ENCODE measurements around the gene CA10.

Gene CA10

DNA sequence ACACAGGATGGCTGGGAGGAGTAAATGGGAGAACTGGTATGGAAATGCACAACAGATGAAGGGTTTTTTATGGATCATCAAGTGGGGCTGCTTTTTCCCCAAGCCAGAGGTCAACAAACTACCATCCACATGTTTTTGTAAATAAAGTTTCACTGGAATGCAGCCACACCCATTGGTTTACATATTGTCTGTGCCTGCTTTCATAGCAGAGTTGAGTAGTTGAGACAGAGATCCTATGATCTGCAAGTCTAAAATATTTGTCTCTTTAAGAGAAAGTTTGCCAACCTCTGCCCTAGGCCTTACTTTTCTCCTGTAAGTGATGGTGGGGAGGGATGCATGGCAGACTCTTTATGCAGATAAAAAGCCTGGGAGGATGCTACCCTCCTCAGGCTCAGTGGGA, 341.4 kb downstream of the CA10 start:
- TF ChIP-seq TOX (CRISPR knock-in tag; IDR thresholded peaks at IDR 0.05; ENCODE audit: borderline replicate concordance) = no peak
- no peak for TF ChIP-seq ZFP30 (CRISPR knock-in tag; IDR thresholded peaks at IDR 0.05)
- no peak for TF ChIP-seq TSHZ2 (CRISPR knock-in tag; IDR thresholded peaks at IDR 0.05)
- ATAC-seq = no peak

GRCh38 chr17:51815097-51815496, 343.4 kb downstream of the CA10 start:
- TF ChIP-seq BACH2 (CRISPR knock-in tag; IDR thresholded peaks at IDR 0.05; ENCODE audit: borderline replicate concordance) (no peak), TSHZ2 (CRISPR knock-in tag; IDR thresholded peaks at IDR 0.05) (no peak), POU6F1 (CRISPR knock-in tag; IDR thresholded peaks at IDR 0.05; ENCODE audit: borderline replicate concordance, low read depth) (no peak)
- TF ChIP-seq, protein P1, sequence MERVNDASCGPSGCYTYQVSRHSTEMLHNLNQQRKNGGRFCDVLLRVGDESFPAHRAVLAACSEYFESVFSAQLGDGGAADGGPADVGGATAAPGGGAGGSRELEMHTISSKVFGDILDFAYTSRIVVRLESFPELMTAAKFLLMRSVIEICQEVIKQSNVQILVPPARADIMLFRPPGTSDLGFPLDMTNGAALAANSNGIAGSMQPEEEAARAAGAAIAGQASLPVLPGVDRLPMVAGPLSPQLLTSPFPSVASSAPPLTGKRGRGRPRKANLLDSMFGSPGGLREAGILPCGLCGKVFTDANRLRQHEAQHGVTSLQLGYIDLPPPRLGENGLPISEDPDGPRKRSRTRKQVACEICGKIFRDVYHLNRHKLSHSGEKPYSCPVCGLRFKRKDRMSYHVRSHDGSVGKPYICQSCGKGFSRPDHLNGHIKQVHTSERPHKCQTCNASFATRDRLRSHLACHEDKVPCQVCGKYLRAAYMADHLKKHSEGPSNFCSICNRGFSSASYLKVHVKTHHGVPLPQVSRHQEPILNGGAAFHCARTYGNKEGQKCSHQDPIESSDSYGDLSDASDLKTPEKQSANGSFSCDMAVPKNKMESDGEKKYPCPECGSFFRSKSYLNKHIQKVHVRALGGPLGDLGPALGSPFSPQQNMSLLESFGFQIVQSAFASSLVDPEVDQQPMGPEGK (CRISPR knock-in tag; IDR thresholded peaks at IDR 0.05; ENCODE audit: borderline replicate concordance) = no peak
- ATAC-seq = no peak

DNA sequence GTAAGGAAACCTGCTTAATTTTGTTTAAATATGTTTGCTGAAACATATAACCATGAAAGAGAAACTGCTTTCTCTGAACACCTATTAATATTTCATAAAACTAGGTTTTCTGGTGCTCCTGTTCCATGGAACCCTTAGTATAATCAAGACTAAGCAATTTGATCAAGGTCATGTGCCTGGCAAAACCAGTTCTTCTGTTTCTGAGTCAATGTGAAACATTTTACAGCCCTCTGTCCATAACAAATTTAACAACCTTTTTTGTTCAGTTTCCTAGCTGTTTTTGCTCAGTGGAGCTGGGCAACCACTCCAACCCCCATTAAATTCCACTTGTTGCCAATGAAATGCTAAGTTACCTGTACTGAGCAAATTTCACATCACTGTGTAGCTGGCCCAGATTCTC, 344.0 kb downstream of the CA10 start:
- TF ChIP-seq GLIS3 (CRISPR knock-in tag; IDR thresholded peaks at IDR 0.05) (no peak), POU6F1 (CRISPR knock-in tag; IDR thresholded peaks at IDR 0.05; ENCODE audit: borderline replicate concordance, low read depth) (no peak), RARB (CRISPR knock-in tag; IDR thresholded peaks at IDR 0.05) (no peak), ZNF565 (CRISPR knock-in tag; conservative IDR thresholded peaks at IDR 0.05; ENCODE audit: low read depth) (no peak), OSR1 (CRISPR knock-in tag; IDR thresholded peaks at IDR 0.05) (no peak), CSDC2 (CRISPR knock-in tag; IDR thresholded peaks at IDR 0.05) (no peak), SNAI2 (CRISPR knock-in tag; IDR thresholded peaks at IDR 0.05) (no peak), ZNF70 (CRISPR knock-in tag; IDR thresholded peaks at IDR 0.05) (no peak), BACH2 (CRISPR knock-in tag; IDR thresholded peaks at IDR 0.05; ENCODE audit: borderline replicate concordance) (no peak), ZFP3 (CRISPR knock-in tag; IDR thresholded peaks at IDR 0.05) (no peak), PPARA (CRISPR knock-in tag; IDR thresholded peaks at IDR 0.05; ENCODE audit: borderline replicate concordance) (no peak), ESRRG (CRISPR knock-in tag; IDR thresholded peaks at IDR 0.05) (no peak), ZC3H10 (CRISPR knock-in tag; IDR thresholded peaks at IDR 0.05) (no peak)
- TF ChIP-seq, protein P2, sequence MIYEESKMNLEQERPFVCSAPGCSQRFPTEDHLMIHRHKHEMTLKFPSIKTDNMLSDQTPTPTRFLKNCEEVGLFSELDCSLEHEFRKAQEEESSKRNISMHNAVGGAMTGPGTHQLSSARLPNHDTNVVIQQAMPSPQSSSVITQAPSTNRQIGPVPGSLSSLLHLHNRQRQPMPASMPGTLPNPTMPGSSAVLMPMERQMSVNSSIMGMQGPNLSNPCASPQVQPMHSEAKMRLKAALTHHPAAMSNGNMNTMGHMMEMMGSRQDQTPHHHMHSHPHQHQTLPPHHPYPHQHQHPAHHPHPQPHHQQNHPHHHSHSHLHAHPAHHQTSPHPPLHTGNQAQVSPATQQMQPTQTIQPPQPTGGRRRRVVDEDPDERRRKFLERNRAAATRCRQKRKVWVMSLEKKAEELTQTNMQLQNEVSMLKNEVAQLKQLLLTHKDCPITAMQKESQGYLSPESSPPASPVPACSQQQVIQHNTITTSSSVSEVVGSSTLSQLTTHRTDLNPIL (CRISPR knock-in tag; IDR thresholded peaks at IDR 0.05; ENCODE audit: low read depth) = no peak
- TF ChIP-seq, protein P1 (CRISPR knock-in tag; IDR thresholded peaks at IDR 0.05; ENCODE audit: borderline replicate concordance) = no peak
- ATAC-seq = no peak
